NOMO-1 treated with DMSO at 0.1 percent for 48 hours (cell line): ENCODE measurements around the gene CXCR3.

Source experiments
- DNase-seq: peaks from one replicate; lab custom pipeline; 2025; ENCODE audit not compliant: unreplicated experiment; lab: John Stamatoyannopoulos, UW

The CXCR3 gene

DNA sequence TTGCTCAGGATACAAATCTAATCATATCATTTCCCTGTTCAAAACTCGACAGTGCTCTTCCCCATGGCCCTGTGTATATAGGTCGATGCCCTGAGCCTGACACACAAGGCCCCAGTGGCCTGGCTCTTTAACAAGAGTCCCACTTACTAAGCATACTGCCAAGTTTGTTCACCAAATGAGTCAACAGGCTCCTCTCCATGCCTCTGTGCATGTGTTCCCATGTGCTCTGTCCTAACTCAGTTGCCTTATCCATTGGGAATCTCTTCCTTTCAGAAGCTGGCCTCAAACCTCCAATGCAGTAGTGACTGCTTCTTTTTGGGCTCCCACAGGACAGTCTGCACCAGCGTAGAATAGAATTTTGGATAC, 18.9 kb upstream of the CXCR3 start:
- no peak for DNase-seq

DNA sequence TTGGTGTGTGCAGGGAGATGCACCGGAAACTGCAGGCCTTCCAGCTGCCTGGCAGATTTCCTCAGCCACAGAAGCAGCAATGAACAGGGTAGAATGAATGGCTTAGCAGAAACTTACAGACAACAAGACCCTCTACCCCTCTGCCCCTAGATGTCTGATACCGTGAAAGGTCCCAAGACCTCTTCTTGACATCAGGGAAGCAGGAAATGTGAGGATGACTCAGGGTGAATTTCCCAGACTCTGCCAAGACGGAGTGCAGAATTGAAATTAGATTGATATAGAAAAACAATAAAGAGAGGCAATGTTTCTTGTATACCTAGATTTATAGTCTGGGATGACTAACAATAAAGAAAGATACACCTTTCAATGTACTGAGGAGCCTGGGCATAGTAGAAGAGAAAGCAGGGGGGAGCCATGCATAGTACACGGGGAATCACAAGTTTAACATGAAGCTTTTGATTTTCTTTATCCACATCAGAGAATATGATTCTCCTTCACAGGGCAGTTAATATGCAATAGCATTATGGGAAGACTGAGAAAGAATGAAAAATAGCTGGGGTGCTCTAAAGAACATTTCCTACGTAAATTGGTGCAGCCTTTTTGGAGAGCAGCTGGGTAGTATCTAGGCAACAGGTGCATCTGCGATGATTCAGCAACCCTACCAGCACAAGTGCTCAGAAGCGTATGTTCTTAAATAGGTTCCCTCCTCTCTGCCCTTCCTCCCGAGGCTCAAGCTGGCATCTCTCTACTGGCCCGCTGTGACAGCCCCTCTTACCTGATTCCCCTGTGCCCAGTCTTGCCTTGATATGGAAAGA, 18.3 kb upstream of the CXCR3 start:
- DNase-seq: no peak

DNA sequence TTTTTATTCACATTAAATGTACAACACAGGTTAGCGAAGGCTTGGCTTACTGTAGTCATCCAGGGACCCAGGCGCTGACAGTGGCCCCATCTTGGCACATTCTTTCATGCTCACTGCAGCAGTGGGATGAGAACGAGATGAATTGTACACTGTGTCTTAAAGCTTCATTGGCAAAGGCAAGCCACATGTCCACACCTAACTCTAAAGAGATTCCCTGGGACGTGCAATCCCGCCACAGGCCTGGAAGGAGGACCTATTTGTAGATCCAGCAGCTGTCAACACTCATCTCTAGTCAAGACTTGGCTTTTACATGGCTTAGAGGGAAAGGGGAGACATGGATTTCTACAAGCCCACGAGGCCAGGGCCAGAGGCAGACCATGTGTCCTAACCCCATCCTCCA, 16.1 kb upstream of the CXCR3 start:
- DNase-seq: no peak

DNA sequence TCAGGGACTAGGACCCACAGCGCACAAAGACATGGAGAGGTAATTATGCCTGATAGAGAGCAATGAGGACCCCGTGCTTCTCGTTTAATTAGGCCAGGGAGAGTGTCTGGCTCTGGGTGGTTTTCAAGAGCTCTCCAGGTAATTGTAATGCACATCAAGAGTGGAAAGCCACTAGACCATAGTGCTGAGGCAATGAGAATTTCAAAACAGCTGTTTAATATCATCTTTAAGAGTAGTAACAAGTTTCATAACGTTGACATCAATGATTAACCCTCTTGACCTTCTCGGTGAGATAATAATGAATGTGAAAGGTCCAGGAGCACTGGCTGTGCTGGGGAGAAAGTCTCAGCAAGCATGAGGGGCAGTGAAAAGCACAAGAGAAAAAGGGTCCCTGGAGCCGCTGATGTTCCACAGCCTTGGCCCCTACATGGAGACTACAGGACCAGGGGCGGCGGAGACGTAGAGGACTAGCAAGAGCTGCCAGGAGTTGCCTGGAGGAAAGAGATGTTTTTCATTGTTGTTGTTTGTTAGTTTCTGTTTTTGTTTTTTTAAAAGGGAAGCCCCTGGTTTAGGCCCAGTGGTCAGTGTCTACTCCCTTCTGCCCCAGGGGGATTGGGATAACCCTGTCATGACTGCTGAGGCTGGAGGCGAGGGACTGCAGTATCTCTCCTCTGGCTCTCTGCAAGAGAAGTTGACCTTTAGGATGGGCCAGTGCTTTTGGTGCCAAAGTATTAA, 14.8 kb upstream of the CXCR3 start:
- no peak for DNase-seq

DNA sequence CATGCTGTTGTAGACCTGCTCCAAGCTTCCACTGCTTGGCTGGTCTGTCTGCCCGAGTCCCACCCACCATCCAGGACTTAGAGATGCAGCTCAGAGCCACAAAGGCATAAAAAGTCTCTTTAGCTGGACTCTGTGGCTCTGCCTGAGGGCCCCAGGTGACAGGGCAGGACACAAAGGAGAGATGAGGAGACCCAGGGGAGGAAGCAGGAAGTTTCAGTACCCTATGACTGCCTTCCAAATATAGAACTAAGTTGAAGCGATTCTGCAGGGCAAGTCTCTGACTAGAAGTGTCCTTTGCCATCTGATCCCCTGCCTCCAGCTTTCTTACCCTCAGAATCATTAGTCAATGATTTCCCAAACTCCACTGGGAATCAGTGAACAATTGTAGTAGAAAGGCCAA, 11.2 kb upstream of the CXCR3 start:
- no peak for DNase-seq

DNA sequence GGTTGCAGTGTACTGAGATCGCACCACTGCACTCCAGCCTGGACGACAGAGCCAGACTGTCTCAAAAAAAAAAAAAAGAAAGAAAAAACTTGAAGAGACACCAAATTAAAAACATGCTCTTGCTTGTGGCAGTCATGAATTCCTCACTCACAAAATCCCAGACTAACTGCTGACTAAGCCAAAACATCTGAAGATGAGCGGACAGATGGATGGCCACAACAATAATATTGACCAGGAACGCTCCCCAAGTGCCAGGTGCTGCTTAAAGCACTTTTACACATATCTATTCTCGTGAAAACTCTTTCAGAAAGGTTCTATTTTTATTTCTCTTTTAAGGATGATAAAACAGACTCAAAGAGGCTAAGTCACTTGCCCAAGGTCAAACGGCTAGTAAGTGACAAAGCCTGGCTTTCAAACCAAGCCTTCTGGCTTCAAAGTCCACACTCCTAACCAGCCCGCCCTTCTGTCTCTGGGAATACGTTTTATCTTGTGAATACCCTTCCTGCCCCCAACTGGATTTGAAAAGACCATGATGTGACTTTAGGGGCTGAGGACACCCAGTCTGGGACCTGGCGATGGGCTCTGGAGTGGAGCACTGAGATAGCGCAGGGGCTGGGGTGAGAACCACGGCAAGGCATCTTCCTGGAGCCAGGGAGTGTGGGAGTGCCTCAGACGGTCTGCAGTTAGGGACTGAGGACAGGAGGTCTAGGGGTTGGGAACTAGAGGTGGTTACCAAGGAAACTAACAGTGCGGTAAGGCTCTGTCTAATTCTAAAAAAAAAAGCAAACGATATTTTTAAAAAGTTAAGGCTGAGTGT, 9.5 kb upstream of the CXCR3 start:
- no peak for DNase-seq

DNA sequence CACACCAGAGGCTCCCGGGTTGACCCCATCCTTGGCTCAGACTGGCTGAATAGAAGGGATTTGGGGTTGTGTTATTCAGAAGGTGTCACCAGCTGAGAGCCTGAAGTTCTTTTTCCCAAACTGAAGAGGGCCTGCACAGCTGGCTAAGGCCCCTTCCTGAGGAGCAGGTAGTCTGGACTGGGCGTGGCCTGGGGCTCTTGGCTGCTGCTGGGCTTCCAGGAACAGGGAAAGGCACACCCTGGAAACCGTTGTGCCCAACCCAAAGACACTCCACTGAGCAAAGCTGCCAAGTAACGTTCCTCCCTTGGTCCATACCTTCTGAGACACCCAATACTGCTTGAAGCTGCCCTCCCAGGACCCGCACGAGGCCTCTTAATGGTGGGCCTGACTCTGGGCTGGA, 8.3 kb upstream of the CXCR3 start:
- no peak for DNase-seq

DNA sequence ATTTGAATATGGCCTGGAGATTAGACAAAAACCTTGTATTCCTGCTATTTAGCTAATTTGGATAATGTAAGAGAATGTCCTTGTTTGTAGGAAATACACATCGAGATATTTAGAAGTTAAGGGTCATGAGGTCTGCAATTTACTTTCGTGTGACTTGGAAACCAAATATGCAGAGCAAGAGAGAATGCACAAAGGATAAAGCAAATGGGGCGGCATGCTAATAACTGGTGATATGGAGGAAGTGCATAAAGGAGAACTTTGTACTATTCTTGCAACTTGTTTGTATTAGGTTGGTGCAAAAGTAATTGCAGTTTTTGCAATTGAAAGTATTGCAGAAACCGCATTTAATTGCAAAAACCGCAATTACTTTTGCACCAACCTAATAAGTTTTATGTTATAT, 7.2 kb upstream of the CXCR3 start:
- no peak for DNase-seq

DNA sequence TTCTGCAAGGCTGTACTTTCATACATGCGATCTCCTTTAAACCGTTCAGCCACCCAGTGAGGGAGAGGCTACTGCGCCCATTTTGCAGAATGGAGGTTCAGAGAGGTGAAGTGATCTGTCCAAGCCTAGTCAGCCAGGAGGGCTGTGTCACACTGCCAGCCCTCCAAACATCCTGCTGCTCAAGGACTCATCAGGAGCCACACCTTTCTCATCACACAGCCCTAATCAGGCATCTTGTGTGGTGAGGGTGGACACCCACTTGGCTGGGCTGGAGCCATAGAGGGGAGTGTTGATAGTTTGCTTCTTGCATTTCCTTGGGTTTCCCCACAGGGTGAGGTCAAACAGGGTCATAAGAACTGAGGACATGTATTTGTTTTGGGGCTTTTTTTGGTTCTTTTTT, 5.4 kb upstream of the CXCR3 start:
- no peak for DNase-seq

DNA sequence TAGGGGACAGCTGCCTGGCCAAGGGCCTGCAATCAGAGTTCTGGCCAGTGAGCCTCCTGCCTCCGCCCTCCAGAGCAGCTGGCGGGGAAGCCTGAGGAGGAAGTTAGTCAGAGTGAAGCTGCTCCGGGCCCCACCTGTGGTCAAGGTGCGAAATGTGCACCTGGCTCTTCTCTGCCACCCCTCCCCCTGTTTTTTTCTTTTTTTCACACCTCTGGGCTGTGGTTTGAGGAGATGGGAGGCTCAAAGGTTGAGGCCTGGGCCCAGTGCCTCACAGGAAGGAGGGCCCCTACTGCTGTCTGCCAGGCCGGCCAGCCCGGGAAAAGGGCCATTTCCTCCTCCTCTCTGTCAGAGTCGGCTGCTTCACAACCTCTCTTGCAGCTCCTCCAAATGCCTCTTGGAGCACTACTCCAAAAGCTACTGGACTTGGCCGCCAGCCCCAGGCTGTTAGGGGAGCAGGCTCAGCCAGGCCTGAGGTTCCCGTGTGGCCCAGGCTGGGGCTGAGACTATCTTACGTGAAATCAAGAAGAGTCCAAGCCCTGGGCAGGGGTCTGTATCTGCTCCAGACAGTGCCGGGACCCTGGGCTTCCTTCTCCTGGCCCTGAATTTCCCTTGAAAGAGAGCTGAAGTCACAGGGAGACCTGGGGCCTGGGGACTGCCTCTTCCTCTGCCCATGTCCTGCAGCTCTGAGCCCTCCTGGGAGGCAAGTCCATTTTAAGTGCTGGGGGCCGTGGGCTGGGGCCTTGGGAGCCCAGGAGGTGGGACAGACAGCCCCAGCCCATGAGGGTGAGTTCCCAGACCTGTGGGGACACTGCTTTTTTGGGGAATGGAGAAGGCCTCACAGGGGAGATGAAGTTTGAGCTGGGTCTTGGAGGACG, 4.5 kb upstream of the CXCR3 start:
- peak; percentile 72 for DNase-seq

DNA sequence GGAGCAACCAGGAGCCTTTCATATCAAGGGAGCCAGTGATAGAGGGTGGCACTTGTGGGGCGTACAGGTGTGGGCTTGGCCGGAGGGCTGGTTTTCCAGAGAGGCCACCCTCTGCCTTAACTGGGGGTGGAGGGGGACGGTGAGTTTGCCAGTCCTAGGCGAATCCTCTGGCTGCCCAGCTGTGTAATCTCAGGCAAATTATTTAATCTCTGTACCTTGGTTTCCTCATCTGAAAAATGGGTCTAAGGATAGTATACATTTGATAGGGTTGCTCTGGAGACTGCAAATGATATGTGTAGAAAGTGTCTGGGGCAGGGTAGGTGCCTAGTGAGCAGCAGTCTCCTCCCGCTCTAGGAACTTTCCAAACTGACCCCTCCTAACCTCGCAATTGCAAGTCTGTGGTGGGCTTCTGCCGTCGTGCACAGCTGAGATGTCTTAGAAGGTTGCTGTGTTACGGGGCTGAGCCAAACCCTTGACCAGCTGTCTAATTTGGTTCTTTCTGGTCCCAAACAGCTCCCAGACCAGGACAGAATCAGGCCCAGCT, 3.8 kb upstream of the CXCR3 start:
- DNase-seq: no peak

DNA sequence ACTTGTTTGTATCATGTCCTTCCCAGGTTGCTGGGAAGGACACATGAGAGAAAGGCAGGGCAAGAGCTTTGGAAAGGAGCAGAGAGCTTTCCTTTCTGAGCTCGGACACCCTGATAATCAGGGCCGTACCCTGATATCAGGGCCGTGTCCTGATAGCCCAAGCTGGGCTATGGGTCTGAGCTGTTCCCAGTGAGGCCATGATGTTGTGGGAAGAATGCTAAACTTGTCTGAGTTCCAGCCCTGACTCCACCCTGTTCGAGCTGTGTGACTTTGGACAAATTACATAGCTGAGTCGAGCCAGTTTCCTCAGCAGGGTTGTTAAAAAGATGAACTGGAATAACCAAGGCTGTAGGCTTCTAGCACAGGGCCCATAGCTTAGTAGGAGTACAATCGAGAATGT, 3.3 kb upstream of the CXCR3 start:
- DNase-seq: no peak

DNA sequence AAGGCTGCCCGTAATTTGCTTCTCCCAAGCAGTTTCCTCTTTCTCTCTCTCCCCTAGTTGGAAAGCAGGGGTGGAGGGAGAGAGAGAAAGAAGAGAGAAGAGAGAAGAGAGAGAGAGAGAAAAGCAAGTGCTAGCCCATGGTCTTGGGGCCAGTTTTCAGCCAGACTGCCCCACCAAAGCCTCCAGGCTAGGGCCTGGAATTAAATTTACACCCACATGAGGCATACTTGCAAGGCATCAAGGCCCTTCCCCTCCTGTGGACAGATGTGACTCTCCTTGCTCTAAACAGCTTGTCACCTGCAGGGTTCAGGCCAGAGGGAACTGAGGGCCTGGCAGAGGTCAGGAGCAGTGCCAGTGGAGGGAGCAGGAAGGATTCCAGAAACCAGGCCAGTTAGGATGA, 1.7 kb upstream of the CXCR3 start:
- DNase-seq: no peak

DNA sequence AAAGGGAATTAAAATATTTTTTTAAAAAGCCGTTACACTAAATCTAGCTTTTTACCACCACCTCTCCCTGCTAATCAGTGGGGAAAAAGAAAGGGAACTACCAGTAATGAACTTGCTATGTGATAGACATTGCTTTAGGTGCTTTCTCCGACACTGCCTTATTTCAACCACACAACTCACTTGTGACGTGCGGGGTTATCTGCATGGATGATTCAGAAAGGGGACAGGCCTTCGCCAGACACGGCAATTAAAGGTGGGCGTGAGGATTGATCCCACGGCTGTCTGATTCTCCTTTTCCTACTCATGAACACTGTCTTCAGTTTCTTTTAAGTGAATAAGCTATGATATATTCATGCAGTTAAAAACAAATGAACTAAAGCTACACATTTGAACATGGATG, 882 bp upstream of the CXCR3 start:
- DNase-seq: peak; percentile 9

DNA sequence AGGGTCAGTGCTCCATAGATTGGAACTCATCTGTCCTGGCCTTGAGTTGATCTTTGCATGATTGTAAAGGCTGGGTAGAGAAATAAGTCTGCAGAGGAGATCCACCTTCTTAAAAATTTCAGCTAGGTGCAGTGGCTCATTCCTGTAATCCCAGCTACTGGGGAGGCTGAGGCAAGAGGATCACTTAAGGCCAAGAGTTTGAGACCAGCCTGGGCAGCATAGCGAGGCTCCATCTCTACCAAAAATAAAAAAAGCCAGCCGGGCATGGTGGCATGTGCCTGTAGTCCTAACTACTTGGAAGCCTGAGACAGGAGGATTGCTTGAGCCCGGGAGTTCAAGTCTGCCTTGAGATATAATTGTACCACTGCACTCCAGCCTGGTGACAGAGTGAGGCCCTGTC, 476 bp upstream of the CXCR3 start:
- DNase-seq: no peak

DNA sequence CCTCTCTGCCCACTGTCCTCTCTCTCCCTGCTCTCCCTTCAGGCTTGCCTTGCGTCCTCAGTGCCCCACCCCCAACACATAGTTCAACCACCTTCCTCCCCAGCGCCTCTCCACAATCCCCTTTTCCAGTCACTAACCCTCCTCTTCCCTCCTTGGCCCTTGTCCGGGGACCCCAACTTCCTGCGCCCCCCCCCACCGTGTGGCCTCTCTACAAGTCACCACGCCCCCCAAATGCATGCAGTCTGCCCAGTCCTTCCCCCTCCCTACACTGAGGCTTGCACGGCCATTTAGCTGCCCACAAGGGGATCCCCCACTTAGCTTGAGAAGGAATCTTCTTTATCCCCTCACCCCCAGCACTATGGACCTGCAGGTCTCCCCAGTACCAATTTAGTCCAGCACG, 569 bp downstream of the CXCR3 start:
- no peak for DNase-seq

DNA sequence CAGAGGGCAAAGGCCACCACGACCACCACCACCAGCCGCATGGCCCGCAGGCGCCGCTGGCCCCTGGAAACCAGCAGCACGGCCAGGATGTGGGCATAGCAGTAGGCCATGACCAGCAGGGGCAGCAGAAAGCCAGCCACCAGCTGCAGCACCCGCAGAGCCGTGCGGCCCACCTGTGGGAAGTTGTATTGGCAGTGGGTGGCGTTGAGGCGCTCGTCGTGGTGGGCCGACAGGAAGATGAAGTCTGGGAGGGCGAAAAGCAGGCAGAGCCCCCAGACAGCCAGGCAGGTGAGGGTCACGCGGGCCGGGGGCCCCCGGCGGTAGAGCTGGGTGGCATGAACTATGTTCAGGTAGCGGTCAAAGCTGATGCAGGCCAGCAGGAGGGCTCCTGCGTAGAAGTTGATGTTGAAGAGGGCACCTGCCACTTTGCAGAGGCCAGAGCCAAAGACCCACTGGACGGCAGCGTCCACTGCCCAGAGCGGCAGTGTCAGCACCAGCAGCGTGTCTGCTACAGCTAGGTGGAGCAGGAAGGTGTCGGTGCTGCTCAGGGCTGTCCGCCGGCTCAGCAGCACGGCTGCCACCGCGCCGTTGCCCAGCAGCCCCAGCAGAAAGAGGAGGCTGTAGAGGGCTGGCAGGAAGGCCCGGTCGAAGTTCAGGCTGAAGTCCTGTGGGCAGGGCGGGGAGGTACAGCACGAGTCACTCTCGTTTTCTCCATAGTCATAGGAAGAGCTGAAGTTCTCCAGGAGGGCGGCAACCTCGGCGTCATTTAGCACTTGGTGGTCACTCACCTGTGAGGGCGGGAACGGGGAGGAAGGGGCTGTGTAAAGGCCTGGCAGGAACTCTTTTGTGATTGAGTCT, 1.4 kb downstream of the CXCR3 start:
- no peak for DNase-seq

DNA sequence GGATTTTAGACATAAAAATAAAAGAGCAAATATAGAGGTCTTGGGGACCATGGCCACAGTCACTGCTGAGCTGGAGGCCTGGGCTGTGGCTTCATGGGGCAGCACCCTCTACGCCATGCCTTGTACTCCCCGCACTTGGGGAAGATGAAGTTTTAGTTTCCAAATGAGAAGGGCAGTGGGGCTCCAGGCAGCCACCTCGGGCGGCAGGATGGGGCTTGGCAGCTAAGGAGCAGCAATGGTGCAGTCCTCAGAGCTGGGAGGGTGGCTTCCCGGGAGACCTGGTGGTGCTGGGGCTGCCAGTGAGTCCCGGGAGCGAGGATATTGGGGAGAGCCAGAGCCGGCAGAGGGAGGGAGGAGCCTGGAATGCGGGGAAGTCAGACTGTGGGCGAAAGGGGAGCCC, 2.4 kb downstream of the CXCR3 start:
- DNase-seq: no peak

DNA sequence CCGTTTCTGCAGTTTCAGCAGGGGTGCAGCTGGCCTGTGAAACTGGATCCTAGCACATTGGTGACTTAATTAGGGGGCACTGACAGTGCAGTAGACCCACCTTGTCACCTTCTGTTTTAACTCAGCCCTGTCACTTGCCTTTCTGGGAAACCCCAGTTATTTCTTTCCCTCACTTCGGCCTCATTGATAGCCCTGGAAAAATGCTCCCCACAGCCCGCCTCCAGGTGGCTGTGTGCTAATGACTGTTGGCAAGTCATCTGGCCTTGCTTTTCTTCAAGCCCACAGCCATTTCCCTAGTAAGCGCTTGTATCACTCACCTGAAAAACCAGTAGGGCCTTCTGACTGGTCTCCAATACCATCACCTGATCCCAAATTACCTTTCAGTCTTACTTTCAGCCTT, 3.3 kb downstream of the CXCR3 start:
- DNase-seq: no peak

DNA sequence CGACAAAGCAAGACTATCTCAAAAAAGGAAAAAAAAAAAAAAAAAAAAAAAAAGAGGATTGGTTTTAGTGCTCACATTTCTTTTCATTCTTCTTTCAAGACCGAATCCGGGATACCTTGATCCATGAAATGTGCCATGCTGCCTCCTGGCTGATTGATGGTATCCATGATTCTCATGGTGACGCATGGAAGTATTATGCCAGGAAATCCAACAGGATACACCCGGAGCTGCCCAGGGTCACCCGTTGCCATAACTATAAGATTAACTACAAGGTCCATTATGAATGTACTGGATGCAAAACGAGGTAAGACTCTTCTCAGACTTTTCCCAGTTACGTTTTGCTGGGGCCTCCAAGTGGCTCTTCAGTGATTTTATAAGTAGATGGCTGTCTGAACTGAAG, 6.1 kb downstream of the CXCR3 start:
- DNase-seq: no peak
